ENCODE data around the gene TPSB2.
"Not testable (repeated sequence)": the region's sequence is repeated elsewhere in the genome, so short reads cannot be mapped to it uniquely, and the experiment has no call there.

The TPSB2 gene

GRCh38 chr16:1199347-1200013 is 30.5 kb downstream of the TPSB2 start:
- DNase-seq: no peak

GRCh38 chr16:1198671-1199346 is 31.2 kb downstream of the TPSB2 start:
- DNase-seq: not testable (repeated sequence)

- DNase-seq: no peak
These were observed 31.8 kb downstream of the TPSB2 start for GRCh38 chr16:1198194-1198593.

DNA sequence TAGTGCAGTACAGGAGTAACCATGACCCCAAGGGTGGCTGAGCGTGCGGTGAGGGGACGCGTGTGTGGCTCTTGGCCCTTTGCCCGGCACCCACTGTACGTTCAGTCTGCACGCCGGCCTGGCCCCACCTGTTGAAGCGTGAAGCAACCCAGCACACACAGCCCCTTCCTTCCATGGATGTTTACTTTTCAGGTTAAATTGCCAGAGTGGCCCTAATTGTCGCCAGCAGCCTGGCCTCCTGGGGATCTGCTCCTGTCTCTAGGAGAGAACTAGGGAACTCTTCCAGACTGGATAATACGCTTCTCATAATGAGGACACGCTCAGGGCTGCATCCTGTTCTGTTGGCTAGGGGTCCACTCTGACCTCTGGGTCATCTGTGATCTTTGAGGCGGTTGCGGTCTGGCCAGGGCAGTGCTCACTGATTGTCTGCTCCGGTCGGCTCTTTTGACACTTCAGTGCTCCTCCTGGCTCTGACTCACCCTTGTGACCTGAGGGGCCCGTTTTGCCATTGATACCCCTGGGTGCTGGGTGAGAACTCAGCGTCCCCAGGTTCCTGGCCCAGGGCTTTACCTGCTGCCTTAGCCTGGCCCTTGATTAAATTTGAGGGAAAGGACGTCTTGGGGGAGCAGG is 32.6 kb downstream of the TPSB2 start:
- no peak for DNase-seq

DNA sequence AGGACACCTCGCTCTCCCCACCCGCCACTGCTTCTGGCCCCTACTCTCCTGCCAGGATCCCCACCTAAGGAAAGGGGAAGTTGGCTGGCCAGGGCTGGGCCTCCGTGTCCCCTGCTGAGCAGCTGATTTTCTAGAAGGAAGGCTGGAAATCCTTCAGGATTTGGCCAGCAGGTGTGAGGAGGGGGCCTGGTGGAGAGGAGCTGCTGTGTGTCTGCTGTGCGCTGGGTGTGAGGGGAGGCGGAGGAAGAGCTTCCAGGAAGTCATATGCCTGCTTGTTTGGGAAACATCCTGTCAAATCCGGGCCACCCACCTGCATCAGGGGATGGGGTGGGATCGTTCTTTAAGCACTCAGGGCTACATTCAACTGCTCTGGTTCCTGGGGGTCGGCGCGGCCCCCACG is 33.5 kb downstream of the TPSB2 start:
- DNase-seq: no peak

- DNase-seq: no peak
These were observed 34.7 kb downstream of the TPSB2 start for GRCh38 chr16:1195393-1195666.

- no peak for DNase-seq
These were observed 35.2 kb downstream of the TPSB2 start for GRCh38 chr16:1194665-1195392.

- DNase-seq: no peak
These were observed 36.0 kb downstream of the TPSB2 start for GRCh38 chr16:1193825-1194581.

DNA sequence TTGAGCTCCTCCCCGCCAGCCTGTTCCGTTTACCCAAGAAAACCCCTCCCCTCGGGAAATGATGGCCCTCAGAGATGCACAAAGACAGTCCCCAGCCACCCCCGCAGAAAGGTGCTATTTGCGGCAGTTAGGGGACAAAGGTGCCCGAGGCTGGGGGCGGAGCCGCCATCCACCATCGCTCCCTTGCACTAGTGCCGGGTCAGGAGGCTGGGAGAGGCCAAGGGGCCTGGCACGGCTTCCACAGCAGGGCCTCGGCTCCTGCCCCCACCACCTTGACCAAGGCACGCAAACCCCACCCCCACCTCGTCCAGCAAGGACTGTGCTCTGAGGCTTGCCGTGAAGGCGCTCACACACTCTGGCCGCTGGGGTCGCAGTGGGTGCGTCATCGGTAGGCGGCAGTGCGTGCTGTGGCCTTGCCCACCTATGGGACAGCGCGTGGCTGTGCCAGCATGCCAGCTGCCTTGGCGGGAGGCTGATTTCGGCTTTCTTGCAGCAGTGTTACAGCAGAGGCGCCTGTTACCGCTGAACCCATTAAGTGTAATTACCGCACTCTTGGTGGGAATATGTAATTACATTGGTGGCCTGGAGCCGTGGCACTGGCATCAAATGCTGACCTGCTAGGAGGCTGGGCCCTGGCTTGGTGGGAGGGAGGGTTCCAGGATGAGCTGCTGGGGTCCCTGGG is 36.7 kb downstream of the TPSB2 start:
- DNase-seq: no peak

DNA sequence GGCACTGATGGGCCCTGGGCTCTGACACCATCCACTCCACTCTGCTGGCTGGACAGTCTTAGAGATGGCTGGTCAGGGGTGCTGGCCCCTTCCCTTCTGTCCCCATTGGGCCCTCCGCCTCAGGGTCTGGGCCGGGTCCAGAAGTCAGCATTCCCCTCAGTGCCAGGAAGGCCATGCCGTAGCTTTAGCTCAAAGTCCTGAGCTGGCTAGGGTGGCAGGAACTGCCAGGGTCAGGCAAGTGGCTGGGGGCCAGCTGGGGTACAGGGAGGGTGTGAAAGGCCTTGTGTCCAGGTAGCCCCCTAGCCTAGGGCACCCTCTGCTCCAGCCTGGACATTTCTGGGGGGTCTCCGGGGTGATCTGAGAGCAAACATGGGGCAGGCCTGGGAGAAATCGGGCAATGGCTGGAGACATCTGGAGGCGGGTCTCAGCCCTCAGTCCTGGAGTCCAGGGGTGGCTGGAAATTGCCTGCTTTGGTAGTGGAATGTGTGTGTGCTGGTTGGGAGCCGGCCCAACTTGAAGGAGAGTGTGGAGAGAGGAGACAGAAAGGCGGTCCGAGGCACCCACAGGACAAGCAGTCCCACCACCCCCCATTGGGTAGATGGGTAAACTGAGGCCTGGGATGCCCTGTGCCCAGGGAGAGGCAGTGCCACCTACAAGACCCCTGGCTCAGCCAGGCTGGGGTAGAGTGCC is 37.5 kb downstream of the TPSB2 start:
- DNase-seq: no peak

- not testable (repeated sequence) for DNase-seq
These were observed 39.2 kb downstream of the TPSB2 start for GRCh38 chr16:1190789-1191188.

GRCh38 chr16:1189455-1189854 is 40.5 kb downstream of the TPSB2 start:
- DNase-seq: no peak

DNA sequence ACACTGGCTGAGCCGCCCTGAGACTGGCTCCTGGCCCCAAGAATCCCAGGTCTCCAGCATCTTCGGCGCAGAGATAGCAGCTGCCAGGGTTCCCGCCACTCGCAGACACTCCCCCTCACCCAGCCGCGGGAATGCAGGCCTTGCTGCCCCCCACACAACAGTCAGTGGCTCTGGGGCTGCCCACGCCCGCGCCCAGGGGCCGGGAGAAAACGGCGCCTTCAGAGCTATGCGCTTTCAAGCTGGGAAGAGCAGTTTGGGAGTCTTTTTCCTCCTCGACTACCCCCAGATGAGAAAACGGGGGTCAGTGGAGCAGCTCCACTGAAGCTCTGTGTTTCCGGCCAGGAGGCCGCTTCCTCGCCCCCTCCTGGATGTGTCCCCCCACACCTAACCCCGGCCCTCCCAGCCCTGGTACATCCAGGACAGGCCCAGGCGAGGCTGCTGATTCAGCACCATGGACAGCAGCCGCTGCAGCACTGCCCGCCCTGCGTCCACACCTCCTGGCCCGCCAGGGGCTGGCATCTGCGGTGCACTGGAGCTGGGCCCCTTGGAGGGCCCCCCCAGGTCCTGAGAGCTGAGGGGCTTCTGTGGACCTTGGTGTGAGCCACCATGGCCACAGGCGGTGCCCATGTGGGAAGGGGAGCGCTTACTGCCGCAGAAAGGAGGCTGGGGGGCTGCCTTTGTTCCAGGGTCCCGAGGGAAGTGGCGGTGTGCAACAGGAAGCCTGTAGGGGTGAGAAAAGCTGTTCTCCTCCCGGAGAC is 41.4 kb downstream of the TPSB2 start:
- peak; percentile 79 for DNase-seq

DNA sequence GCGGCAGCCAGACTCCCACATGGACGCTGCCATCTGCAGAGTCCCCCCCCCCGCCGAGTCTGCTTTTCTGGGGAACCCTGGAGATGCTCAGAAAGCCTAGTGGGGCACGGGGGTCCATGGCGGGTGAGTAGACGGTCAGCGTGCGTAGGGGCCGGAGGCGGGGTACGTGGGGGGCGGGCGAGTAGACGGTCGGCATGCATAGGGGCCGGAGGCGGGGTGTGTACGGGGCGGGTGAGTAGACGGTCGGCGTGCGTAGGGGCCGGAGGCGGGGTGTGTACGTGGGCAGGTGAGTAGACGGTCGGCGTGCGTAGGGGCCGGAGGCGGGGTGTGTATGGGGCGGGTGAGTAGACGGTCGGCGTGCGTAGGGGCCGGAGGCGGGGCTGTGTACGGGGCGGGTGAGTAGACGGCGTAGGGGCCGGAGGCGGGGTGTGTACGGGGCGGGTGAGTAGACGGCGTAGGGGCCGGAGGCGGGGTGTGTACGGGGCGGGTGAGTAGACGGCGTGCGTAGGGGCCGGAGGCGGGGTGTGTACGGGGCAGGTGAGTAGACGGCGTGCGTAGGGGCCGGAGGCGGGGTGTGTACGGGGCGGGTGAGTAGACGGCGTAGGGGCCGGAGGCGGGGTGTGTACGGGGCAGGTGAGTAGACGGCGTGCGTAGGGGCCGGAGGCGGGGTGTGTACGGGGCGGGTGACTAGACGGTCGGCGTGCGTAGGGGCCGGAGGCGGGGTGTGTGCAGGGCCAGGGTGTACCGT is 44.4 kb downstream of the TPSB2 start:
- not testable (repeated sequence) for DNase-seq

GRCh38 chr16:1184980-1185379 is 45.0 kb downstream of the TPSB2 start:
- DNase-seq: no peak

- no peak for DNase-seq
These were observed 45.7 kb downstream of the TPSB2 start for GRCh38 chr16:1184156-1184868.

DNA sequence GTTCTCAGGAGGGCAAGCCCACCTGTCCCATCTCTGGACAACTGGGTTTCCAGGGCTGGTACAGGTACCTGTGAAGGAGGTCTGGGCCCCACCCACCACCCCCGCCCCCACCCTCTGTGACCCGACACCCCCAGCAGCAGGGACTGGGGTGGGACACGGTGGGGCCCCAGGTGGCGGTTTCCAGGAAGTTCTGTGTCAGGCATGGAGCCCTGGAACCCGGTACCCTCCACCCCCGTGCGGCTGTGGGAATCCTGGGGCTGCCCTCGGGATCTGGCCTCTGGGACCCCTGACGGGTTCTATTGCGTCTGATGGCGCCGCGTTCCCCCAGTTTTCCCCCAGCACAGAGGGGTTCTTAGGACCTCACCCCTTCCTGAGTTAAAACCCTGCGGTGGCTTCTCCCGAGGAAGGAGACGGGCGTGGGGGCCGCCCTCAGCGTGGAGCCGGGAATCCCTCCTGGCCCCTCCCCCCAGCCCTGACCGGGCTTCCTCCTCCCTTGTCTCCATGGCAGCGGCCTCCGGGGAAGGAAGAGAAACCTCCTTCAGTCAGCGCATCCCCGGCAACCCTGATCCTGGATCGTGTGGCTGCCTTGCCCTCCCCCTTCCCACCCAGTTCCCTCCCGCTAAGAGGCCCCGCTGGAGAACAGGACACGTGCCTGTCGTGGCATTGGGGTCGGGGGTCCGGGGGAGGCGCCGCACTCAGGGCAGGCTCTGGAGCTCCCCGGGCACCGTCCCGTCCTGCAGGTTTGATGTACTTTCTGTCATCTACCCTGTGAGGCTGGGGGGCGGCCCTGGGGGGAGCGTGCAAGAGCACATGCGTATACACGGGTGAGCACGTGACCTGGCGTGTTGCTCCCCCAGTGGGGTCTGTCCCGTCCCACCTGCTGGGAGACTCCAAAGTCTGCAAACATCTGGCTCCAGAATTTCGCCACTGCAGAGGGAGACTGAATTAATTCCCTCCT is 46.8 kb downstream of the TPSB2 start:
- DNase-seq: no peak

DNA sequence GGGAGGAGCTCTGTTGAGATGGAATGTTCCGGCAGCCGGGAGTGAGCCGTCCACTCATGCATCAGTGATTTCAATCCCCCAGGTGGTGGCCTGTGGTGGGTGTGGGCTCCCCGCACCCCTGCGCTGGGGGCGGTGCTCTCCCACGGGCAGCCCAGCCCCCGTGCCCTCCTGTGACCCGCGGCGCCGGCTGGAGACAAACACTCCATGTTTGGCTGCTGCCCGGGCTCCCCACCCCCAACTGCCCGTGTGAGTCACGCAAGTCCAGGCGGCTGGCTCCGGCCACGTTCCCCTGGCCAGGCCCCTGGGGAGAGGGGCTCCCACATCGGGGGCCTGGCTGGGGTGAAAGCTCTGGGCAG is 47.7 kb downstream of the TPSB2 start:
- no peak for DNase-seq
